H1 (cell line): Measurements from ENCODE around the gene UBTD2. TPM values are rescaled to one million over a fixed set of nuclear protein-coding genes. Genes with fewer than 3 reads are reported as not detected.

Experiments
- CTCF ChIP-seq, 3 experiments: IDR thresholded peaks; 1 replicate in 2 of 3; 2 replicates in 1 of 3; pipeline versions ENCODE4 v1.5.1 to v1.6.1; 2011; ENCODE audit warnings: low read length in 3 of 3, mild to moderate bottlenecking in 3 of 3, inconsistent platforms in 2 of 3, low read depth in 1 of 3, moderate library complexity in 1 of 3; ENCODE audit not compliant: insufficient read depth in 1 of 3; ENCODE audit errors: control extremely low read depth in 1 of 3
- RNF2 ChIP-seq: fragments of 200-900, 300-1000 bp; sonication (generic); IDR thresholded peaks from 2 replicates; pipeline ENCODE4 v1.7.1; 2016; ENCODE audit warnings: borderline replicate concordance, low read depth, mild to moderate bottlenecking, antibody characterized with exemption, low read length; ENCODE audit not compliant: poor library complexity, severe bottlenecking; ENCODE audit errors: missing control alignments
- TCF12 ChIP-seq: IDR thresholded peaks from 2 replicates; pipeline ENCODE4 v1.6.1; 2011; ENCODE audit warnings: low read depth, mild to moderate bottlenecking, low read length
- polyA plus RNA-seq, 7 experiments: library from polyadenylated mRNA; depleted of rRNA in 3 of 7; stranded (reverse) in 5 of 7; unstranded in 2 of 7; fragments of >200 nt in 5 of 7; fragments of 200-250 nt in 2 of 7; gene quantifications; 1 replicate in 5 of 7; 2 replicates in 1 of 7; 4 replicates in 1 of 7; pipeline versions ENCODE4 v1.2.1 to v1.2.3, GENCODE V29; 2011 to 2013; ENCODE audit warnings: missing spikeins in 2 of 7, mixed read lengths in 2 of 7
- total RNA-seq: library from RNA; stranded (reverse); fragmentation: NEBNext Ultra II Directional; extraction: Animal tissue kit (Norgen Biotek cat#: 25700); gene quantifications from 2 replicates; pipeline ENCODE4 v1.2.1, GENCODE V29; 2021
- TF ChIP-seq, protein P1 (sequence below): fragments of 300-600 bp; sonication (generic); IDR thresholded peaks from 2 replicates; pipeline ENCODE4 v1.7.1; 2012; ENCODE audit warnings: low read length, moderate library complexity, mild to moderate bottlenecking, inconsistent platforms; ENCODE audit not compliant: insufficient replicate concordance
- TF ChIP-seq, protein P2 (sequence below): IDR thresholded peaks from 2 replicates; pipeline ENCODE4 v1.6.1; 2012; ENCODE audit warnings: inconsistent platforms
- TF ChIP-seq, protein P3 (sequence below): IDR thresholded peaks from 2 replicates; pipeline ENCODE4 v1.6.1; 2012; ENCODE audit warnings: low read length, inconsistent platforms

Gene UBTD2
- total and polyA plus RNA-seq, 2 of the 8 experiments (the other 6 are each of a cell fraction or from before 2014, with no cell fraction given), result 14.5 to 39.2 TPM

DNA sequence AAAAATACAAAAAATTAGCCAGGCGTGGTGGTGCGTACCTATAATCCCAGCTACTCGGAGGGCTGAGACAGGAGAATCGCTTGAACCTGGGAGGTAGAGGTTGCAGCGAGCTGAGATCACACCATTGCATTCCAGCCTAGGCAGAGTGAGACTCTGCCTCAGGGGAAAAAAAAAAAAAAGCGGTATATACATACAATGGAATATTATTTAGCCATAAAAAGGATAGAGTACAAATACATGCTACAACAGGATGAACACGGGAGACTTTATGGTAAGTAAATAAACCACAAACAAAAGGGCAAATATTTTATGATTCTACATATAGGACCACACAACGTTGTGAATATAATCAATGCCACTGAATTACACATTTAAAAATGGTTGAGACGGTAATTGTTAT, 5.2 kb downstream of the UBTD2 start (continued):
- TF ChIP-seq, protein P1, sequence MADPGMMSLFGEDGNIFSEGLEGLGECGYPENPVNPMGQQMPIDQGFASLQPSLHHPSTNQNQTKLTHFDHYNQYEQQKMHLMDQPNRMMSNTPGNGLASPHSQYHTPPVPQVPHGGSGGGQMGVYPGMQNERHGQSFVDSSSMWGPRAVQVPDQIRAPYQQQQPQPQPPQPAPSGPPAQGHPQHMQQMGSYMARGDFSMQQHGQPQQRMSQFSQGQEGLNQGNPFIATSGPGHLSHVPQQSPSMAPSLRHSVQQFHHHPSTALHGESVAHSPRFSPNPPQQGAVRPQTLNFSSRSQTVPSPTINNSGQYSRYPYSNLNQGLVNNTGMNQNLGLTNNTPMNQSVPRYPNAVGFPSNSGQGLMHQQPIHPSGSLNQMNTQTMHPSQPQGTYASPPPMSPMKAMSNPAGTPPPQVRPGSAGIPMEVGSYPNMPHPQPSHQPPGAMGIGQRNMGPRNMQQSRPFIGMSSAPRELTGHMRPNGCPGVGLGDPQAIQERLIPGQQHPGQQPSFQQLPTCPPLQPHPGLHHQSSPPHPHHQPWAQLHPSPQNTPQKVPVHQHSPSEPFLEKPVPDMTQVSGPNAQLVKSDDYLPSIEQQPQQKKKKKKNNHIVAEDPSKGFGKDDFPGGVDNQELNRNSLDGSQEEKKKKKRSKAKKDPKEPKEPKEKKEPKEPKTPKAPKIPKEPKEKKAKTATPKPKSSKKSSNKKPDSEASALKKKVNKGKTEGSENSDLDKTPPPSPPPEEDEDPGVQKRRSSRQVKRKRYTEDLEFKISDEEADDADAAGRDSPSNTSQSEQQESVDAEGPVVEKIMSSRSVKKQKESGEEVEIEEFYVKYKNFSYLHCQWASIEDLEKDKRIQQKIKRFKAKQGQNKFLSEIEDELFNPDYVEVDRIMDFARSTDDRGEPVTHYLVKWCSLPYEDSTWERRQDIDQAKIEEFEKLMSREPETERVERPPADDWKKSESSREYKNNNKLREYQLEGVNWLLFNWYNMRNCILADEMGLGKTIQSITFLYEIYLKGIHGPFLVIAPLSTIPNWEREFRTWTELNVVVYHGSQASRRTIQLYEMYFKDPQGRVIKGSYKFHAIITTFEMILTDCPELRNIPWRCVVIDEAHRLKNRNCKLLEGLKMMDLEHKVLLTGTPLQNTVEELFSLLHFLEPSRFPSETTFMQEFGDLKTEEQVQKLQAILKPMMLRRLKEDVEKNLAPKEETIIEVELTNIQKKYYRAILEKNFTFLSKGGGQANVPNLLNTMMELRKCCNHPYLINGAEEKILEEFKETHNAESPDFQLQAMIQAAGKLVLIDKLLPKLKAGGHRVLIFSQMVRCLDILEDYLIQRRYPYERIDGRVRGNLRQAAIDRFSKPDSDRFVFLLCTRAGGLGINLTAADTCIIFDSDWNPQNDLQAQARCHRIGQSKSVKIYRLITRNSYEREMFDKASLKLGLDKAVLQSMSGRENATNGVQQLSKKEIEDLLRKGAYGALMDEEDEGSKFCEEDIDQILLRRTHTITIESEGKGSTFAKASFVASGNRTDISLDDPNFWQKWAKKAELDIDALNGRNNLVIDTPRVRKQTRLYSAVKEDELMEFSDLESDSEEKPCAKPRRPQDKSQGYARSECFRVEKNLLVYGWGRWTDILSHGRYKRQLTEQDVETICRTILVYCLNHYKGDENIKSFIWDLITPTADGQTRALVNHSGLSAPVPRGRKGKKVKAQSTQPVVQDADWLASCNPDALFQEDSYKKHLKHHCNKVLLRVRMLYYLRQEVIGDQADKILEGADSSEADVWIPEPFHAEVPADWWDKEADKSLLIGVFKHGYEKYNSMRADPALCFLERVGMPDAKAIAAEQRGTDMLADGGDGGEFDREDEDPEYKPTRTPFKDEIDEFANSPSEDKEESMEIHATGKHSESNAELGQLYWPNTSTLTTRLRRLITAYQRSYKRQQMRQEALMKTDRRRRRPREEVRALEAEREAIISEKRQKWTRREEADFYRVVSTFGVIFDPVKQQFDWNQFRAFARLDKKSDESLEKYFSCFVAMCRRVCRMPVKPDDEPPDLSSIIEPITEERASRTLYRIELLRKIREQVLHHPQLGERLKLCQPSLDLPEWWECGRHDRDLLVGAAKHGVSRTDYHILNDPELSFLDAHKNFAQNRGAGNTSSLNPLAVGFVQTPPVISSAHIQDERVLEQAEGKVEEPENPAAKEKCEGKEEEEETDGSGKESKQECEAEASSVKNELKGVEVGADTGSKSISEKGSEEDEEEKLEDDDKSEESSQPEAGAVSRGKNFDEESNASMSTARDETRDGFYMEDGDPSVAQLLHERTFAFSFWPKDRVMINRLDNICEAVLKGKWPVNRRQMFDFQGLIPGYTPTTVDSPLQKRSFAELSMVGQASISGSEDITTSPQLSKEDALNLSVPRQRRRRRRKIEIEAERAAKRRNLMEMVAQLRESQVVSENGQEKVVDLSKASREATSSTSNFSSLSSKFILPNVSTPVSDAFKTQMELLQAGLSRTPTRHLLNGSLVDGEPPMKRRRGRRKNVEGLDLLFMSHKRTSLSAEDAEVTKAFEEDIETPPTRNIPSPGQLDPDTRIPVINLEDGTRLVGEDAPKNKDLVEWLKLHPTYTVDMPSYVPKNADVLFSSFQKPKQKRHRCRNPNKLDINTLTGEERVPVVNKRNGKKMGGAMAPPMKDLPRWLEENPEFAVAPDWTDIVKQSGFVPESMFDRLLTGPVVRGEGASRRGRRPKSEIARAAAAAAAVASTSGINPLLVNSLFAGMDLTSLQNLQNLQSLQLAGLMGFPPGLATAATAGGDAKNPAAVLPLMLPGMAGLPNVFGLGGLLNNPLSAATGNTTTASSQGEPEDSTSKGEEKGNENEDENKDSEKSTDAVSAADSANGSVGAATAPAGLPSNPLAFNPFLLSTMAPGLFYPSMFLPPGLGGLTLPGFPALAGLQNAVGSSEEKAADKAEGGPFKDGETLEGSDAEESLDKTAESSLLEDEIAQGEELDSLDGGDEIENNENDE, result no peak
- TF ChIP-seq RNF2 (no peak), TCF12 (no peak), CTCF (IDR thresholded peaks at IDR 0.05; ENCODE audit: control extremely low read depth in 1 of 3, insufficient read depth in 1 of 3, low read depth in 1 of 3, low read length in 3 of 3) (no peak)
- TF ChIP-seq, protein P2, sequence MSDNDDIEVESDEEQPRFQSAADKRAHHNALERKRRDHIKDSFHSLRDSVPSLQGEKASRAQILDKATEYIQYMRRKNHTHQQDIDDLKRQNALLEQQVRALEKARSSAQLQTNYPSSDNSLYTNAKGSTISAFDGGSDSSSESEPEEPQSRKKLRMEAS, result no peak
- TF ChIP-seq, protein P3, sequence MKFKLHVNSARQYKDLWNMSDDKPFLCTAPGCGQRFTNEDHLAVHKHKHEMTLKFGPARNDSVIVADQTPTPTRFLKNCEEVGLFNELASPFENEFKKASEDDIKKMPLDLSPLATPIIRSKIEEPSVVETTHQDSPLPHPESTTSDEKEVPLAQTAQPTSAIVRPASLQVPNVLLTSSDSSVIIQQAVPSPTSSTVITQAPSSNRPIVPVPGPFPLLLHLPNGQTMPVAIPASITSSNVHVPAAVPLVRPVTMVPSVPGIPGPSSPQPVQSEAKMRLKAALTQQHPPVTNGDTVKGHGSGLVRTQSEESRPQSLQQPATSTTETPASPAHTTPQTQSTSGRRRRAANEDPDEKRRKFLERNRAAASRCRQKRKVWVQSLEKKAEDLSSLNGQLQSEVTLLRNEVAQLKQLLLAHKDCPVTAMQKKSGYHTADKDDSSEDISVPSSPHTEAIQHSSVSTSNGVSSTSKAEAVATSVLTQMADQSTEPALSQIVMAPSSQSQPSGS, result no peak
